Neural progenitor cell (in vitro differentiated cells): ENCODE data around the gene VAMP1. TPM values are rescaled to one million over a fixed set of nuclear protein-coding genes. Genes with fewer than 3 reads are reported as not detected.
"Not testable (repeated sequence)": the region's sequence is repeated elsewhere in the genome, so short reads cannot be mapped to it uniquely, and the experiment has no call there.

ENCODE experiments used
- DNase-seq: peaks from one replicate; pipeline ENCODE4 v3.0.0-alpha.2; 2016; ENCODE audit warnings: low spot score
- H2AFZ ChIP-seq: fragments of 200-600 bp; sonication (generic); replicated peaks from 2 replicates; pipeline ENCODE4 v1.6.1; 2016; ENCODE audit warnings: antibody characterized with exemption
- H3F3A ChIP-seq: fragments of 200-600 bp; sonication (generic); 2 replicates; pipeline ENCODE4 v1.6.1; 2016; ENCODE audit warnings: antibody characterized with exemption, low read depth
- H3K27ac ChIP-seq: fragments of 200-600 bp; sonication (generic); 2 replicates; pipeline ENCODE4 v1.5.1; 2016; ENCODE audit warnings: mild to moderate bottlenecking
- H3K27me3 ChIP-seq: fragments of 200-600 bp; sonication (generic); 2 replicates; pipeline ENCODE4 v1.6.1; 2016; ENCODE audit warnings: mild to moderate bottlenecking, moderate library complexity
- H3K36me3 ChIP-seq: fragments of 200-600 bp; sonication (generic); 2 replicates; pipeline ENCODE4 v1.5.1; 2016
- H3K4me1 ChIP-seq: fragments of 200-600 bp; sonication (generic); 2 replicates; pipeline ENCODE4 v1.6.1; 2016; ENCODE audit warnings: mixed run types
- H3K4me2 ChIP-seq: fragments of 200-600 bp; sonication (generic); 2 replicates; pipeline ENCODE4 v1.6.1; 2016
- H3K4me3 ChIP-seq: fragments of 200-600 bp; sonication (generic); 2 replicates; pipeline ENCODE4 v1.5.1; 2016
- H3K79me2 ChIP-seq: fragments of 200-600 bp; sonication (generic); 2 replicates; pipeline ENCODE4 v1.6.1; 2016; ENCODE audit warnings: low read depth
- H3K9ac ChIP-seq: fragments of 200-600 bp; sonication (generic); 2 replicates; pipeline ENCODE4 v1.6.1; 2016
- H3K9me3 ChIP-seq: fragments of 200-600 bp; sonication (generic); 2 replicates; pipeline ENCODE4 v1.5.1; 2016; ENCODE audit warnings: low read depth
- H4K20me1 ChIP-seq: fragments of 200-600 bp; sonication (generic); 2 replicates; pipeline ENCODE4 v1.6.1; 2016; ENCODE audit warnings: low read depth
- H3K27ac Mint-ChIP-seq: 3 replicates; pipeline ENCODE4 v1.8.0; 2021; ENCODE audit warnings: mixed read lengths
- H3K27me3 Mint-ChIP-seq: 2 replicates; pipeline ENCODE4 v1.8.0; 2022; ENCODE audit warnings: low read depth, mild to moderate bottlenecking, inconsistent platforms, moderate library complexity, mixed read lengths; ENCODE audit not compliant: insufficient read depth
- H3K36me3 Mint-ChIP-seq: 3 replicates; pipeline ENCODE4 v1.8.0; 2021; ENCODE audit warnings: mixed read lengths
- H3K4me1 Mint-ChIP-seq: 3 replicates; pipeline ENCODE4 v1.8.0; 2021; ENCODE audit warnings: mixed read lengths
- H3K4me3 Mint-ChIP-seq: 3 replicates; pipeline ENCODE4 v1.8.0; 2021; ENCODE audit warnings: mild to moderate bottlenecking, moderate library complexity, mixed read lengths
- H3K9me3 Mint-ChIP-seq: 3 replicates; pipeline ENCODE4 v1.8.0; 2020; ENCODE audit warnings: mixed read lengths
- CTCF ChIP-seq: fragments of 200-600 bp; sonication (generic); IDR thresholded peaks from 2 replicates; pipeline ENCODE4 v1.5.1; 2017; ENCODE audit warnings: antibody characterized with exemption, mild to moderate bottlenecking
- EZH2 ChIP-seq: fragments of 200-600 bp; sonication (generic); IDR thresholded peaks from 2 replicates; pipeline ENCODE4 v1.6.1; 2017; ENCODE audit warnings: antibody characterized with exemption, mild to moderate bottlenecking, moderate library complexity
- EZH2phosphoT487 ChIP-seq: fragments of 200-600 bp; sonication (generic); IDR thresholded peaks from 2 replicates; pipeline ENCODE4 v1.6.1; 2017; ENCODE audit warnings: antibody characterized with exemption
- total RNA-seq: library from RNA; depleted of rRNA; stranded (reverse); fragments of >200 nt; gene quantifications from 2 replicates; pipeline ENCODE4 v1.2.3, GENCODE V29; 2015; ENCODE audit warnings: low replicate concordance

The VAMP1 gene
- total RNA-seq, 1 donor from 2014 or later = 14.3 TPM

DNA sequence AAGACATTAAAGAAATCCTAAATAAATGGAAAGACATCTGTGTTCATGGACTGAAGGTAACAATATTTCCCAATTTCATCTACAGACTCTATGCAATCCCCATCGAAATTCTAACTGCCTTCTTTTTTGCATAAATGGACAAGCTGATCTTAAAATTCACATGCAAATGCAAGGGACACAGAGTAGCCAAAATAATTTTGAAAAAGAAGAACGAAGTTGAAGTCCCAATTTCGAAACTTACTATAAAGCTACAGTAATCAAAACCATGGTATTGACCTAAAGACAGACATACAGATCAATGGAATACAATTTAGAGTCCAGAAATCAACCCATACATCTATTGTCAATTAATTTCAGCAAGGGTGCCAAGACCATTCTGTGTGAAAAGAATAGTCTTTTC, 42.2 kb downstream of the VAMP1 start:
- Mint-ChIP-seq H3K36me3 (no peaks in the 10 kb centered on the region), H3K9me3 (no peaks in the 10 kb centered on the region), H3K4me1 (peaks cover 25% of the 10 kb centered on the region), H3K27ac (no peak overlapping the region), H3K27me3 (no peaks in the 10 kb centered on the region), H3K4me3 (no peak overlapping the region)
- Histone ChIP-seq H3K4me2 (no peak overlapping the region), H3K4me1 (peaks cover 3% of the 10 kb centered on the region), H3K4me3 (no peak overlapping the region), H4K20me1 (no peaks in the 10 kb centered on the region), H2AFZ (no peak overlapping the region), H3K9ac (no peak overlapping the region), H3K27me3 (no peaks in the 10 kb centered on the region), H3F3A (no peaks in the 10 kb centered on the region), H3K27ac (no peak overlapping the region), H3K9me3 (no peaks in the 10 kb centered on the region), H3K36me3 (no peaks in the 10 kb centered on the region), H3K79me2 (no peaks in the 10 kb centered on the region)
- no peak for DNase-seq
- no peak for TF ChIP-seq EZH2
- TF ChIP-seq EZH2phosphoT487 = no peak
- no peak for TF ChIP-seq CTCF

GRCh38 chr12:6427796-6428195, 42.7 kb downstream of the VAMP1 start:
- not testable (repeated sequence) for H3K27me3 Mint-ChIP-seq, H3F3A ChIP-seq

GRCh38 chr12:6426882-6427671, 43.4 kb downstream of the VAMP1 start:
- H3F3A ChIP-seq = no peaks in the 10 kb centered on the region
- H3K4me3 ChIP-seq = no peak overlapping the region
- H3K27ac ChIP-seq = no peak overlapping the region
- Mint-ChIP-seq H3K27ac (no peak overlapping the region), H3K4me1 (peaks cover 25% of the 10 kb centered on the region), H3K36me3 (no peaks in the 10 kb centered on the region), H3K9me3 (no peaks in the 10 kb centered on the region), H3K4me3 (no peak overlapping the region), H3K27me3 (no peaks in the 10 kb centered on the region)
- no peak for DNase-seq
- peaks cover 3% of the 10 kb centered on the region for H3K4me1 ChIP-seq
- H3K4me2 ChIP-seq = no peak overlapping the region
- H4K20me1 ChIP-seq = no peaks in the 10 kb centered on the region
- no peaks in the 10 kb centered on the region for H3K27me3 ChIP-seq
- no peak overlapping the region for H3K9ac ChIP-seq
- no peaks in the 10 kb centered on the region for H3K9me3 ChIP-seq
- H3K36me3 ChIP-seq = no peaks in the 10 kb centered on the region
- no peak overlapping the region for H2AFZ ChIP-seq
- TF ChIP-seq CTCF (no peak), EZH2 (no peak), EZH2phosphoT487 (no peak)
- H3K79me2 ChIP-seq = no peaks in the 10 kb centered on the region

More at GRCh38 chr12:6427796-6428195, 42.7 kb downstream of the VAMP1 start:
- H3K9ac ChIP-seq, H3K4me1 ChIP-seq, H3K36me3 ChIP-seq, H2AFZ ChIP-seq, H3K9me3 ChIP-seq, H3K9me3 Mint-ChIP-seq, H4K20me1 ChIP-seq, H3K36me3 Mint-ChIP-seq, H3K79me2 ChIP-seq, H3K4me2 ChIP-seq, H3K4me3 Mint-ChIP-seq, H3K27ac ChIP-seq, H3K27ac Mint-ChIP-seq, H3K4me3 ChIP-seq, H3K27me3 ChIP-seq, DNase-seq: not testable (repeated sequence)
- peaks cover 25% of the 10 kb centered on the region for H3K4me1 Mint-ChIP-seq
